Memory B cell (primary cell): ENCODE measurements around the gene RTEL1.
A peak's percentile ranks its signal among the peaks of the same experiment; 100 is the strongest.

Experiments
- ATAC-seq: fragments of 150-1000 bp; cut with Tn5 transposase; 2 replicates; pipeline ENCODE4 v1.10.0; 2021; ENCODE audit warnings: low read depth, mild to moderate bottlenecking, moderate library complexity
- DNase-seq, 2 donors: peaks; one replicate each; pipeline ENCODE4 v3.0.0; 2022; ENCODE audit warnings: low spot score in 2 of 2
- H3K27ac Mint-ChIP-seq: one replicate; pipeline ENCODE4 v1.8.0; 2022; ENCODE audit warnings: mild to moderate bottlenecking, moderate library complexity, mixed read lengths
- H3K27me3 Mint-ChIP-seq: one replicate; pipeline ENCODE4 v1.8.0; 2022; ENCODE audit warnings: mixed read lengths
- H3K36me3 Mint-ChIP-seq: one replicate; pipeline ENCODE4 v1.8.0; 2022; ENCODE audit warnings: mild to moderate bottlenecking, mixed read lengths
- H3K4me1 Mint-ChIP-seq: one replicate; pipeline ENCODE4 v1.8.0; 2022; ENCODE audit warnings: mixed read lengths
- H3K4me3 Mint-ChIP-seq: one replicate; pipeline ENCODE4 v1.8.0; 2022; ENCODE audit warnings: mild to moderate bottlenecking, moderate library complexity, mixed read lengths
- H3K9me3 Mint-ChIP-seq: one replicate; pipeline ENCODE4 v1.8.0; 2022; ENCODE audit warnings: mixed read lengths

The RTEL1 gene

DNA sequence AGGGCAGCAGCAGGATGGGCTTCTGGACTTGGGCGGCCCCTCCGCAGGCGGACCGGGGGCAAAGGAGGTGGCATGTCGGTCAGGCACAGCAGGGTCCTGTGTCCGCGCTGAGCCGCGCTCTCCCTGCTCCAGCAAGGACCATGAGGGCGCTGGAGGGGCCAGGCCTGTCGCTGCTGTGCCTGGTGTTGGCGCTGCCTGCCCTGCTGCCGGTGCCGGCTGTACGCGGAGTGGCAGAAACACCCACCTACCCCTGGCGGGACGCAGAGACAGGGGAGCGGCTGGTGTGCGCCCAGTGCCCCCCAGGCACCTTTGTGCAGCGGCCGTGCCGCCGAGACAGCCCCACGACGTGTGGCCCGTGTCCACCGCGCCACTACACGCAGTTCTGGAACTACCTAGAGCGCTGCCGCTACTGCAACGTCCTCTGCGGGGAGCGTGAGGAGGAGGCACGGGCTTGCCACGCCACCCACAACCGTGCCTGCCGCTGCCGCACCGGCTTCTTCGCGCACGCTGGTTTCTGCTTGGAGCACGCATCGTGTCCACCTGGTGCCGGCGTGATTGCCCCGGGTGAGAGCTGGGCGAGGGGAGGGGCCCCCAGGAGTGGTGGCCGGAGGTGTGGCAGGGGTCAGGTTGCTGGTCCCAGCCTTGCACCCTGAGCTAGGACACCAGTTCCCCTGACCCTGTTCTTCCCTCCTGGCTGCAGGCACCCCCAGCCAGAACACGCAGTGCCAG is 38.7 kb downstream of the RTEL1 start, which contains the start of gene TNFRSF6B:
Gene TNFRSF6B, plus strand, starts transcription at position 25 of the 729 bp plus-strand sequence. Its CDS starts 116 bp downstream, at position 141.
- Mint-ChIP-seq H3K4me3 (no peak within 1 kb of the TSS), H3K27ac (peak within 1 kb of the TSS; percentile 50), H3K36me3 (peaks cover 3% of the 10 kb centered on the region), H3K4me1 (peaks cover 16% of the 10 kb centered on the region), H3K27me3 (no peaks in the 10 kb centered on the region), H3K9me3 (no peaks in the 10 kb centered on the region)
- no peak for ATAC-seq
- DNase-seq, result no peak

DNA sequence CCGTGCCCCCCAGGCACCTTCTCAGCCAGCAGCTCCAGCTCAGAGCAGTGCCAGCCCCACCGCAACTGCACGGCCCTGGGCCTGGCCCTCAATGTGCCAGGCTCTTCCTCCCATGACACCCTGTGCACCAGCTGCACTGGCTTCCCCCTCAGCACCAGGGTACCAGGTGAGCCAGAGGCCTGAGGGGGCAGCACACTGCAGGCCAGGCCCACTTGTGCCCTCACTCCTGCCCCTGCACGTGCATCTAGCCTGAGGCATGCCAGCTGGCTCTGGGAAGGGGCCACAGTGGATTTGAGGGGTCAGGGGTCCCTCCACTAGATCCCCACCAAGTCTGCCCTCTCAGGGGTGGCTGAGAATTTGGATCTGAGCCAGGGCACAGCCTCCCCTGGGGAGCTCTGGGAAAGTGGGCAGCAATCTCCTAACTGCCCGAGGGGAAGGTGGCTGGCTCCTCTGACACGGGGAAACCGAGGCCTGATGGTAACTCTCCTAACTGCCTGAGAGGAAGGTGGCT is 39.3 kb downstream of the RTEL1 start:
- H3K27me3 Mint-ChIP-seq, result no peaks in the 10 kb centered on the region
- peaks cover 17% of the 10 kb centered on the region for H3K4me1 Mint-ChIP-seq
- peaks cover 3% of the 10 kb centered on the region for H3K36me3 Mint-ChIP-seq
- DNase-seq (no peak), ATAC-seq (no peak)
- no peaks in the 10 kb centered on the region for H3K9me3 Mint-ChIP-seq
- no peak overlapping the region for H3K27ac Mint-ChIP-seq
- H3K4me3 Mint-ChIP-seq, result no peak overlapping the region

DNA sequence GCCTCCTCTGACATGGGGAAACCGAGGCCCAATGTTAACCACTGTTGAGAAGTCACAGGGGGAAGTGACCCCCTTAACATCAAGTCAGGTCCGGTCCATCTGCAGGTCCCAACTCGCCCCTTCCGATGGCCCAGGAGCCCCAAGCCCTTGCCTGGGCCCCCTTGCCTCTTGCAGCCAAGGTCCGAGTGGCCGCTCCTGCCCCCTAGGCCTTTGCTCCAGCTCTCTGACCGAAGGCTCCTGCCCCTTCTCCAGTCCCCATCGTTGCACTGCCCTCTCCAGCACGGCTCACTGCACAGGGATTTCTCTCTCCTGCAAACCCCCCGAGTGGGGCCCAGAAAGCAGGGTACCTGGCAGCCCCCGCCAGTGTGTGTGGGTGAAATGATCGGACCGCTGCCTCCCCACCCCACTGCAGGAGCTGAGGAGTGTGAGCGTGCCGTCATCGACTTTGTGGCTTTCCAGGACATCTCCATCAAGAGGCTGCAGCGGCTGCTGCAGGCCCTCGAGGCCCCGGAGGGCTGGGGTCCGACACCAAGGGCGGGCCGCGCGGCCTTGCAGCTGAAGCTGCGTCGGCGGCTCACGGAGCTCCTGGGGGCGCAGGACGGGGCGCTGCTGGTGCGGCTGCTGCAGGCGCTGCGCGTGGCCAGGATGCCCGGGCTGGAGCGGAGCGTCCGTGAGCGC is 39.9 kb downstream of the RTEL1 start:
- ATAC-seq, result no peak
- no peak overlapping the region for H3K27ac Mint-ChIP-seq
- no peaks in the 10 kb centered on the region for H3K27me3 Mint-ChIP-seq
- peaks cover 18% of the 10 kb centered on the region for H3K4me1 Mint-ChIP-seq
- no peaks in the 10 kb centered on the region for H3K9me3 Mint-ChIP-seq
- no peak for DNase-seq
- H3K4me3 Mint-ChIP-seq, result no peak overlapping the region
- H3K36me3 Mint-ChIP-seq, result peaks cover 3% of the 10 kb centered on the region

DNA sequence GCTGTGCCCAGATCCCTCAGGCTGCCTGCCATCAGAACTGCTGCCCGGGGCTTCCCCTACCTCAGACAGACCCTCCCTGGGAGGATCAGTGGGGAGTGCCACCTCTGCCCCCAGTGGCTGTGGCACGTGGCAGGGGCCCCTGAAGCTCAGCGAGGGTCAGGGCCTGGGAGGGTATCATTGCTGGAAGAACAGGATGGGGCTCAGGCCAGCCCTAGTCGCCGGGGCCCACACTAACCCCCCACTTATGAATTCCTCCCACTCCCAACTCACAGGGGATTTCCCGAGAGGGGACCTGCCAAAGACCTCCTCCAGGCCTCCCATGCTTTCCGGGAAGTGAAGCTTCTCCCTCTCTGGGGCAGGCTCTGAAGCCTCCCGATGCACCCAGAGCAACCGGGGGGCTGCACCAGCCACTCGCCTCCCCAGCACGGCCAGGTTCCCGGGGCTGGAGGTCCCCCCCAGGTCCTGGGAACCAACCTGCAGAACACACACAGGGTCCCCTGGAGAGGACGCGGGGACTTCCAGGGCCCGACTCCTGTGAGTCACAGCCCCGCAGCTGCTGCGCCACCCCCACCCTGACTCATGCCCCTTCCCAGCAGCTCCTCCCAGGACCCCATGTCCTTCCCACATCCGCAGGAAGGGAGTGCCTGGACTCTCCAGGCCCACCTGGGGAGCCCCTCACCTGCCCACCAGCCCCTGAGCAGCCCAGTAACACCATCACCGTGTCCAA is 40.8 kb downstream of the RTEL1 start:
- Mint-ChIP-seq H3K9me3 (no peaks in the 10 kb centered on the region), H3K27ac (no peak overlapping the region), H3K4me1 (peaks cover 15% of the 10 kb centered on the region), H3K27me3 (no peaks in the 10 kb centered on the region), H3K36me3 (no peaks in the 10 kb centered on the region), H3K4me3 (no peak overlapping the region)
- peak; percentile 25 for ATAC-seq
- no peak for DNase-seq

DNA sequence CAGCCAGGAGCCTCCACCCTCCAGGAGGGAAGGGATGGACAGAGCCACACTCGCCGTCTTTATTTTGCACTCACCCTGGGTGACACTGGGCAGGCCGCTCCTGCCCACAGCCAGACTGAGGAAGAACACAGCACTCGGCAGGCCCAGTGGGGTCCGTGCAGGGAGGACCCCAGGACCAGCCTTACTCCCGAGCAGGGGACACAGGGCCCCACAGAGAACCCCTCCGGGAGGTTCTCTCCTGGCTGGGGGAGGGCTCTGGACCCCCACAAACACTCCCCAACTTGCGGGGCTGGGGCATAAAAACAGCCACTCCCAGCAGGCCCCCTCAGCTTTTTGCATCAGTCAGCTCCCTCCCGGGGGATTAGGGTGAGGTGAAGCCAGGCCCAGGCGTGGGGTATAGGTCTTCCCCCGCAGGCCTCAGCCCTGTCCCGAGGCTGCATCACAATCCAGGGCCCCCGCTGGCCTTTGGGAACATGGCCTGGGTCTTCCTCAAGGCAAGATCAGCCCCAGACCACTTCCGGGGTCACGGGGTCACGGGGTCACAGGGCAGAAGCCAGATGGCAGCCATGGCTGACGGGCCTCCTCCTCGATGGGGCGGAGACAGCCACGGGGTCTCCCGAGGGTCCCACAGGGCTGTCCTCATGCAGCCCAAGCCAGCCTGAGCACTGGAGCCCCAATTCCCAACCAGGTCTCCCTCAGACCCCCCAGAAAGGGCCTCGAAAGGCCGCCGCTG is 41.5 kb downstream of the RTEL1 start:
- H3K27ac Mint-ChIP-seq, result no peak overlapping the region
- ATAC-seq (no peak), DNase-seq (no peak)
- no peaks in the 10 kb centered on the region for H3K9me3 Mint-ChIP-seq
- H3K4me3 Mint-ChIP-seq, result no peak overlapping the region
- H3K36me3 Mint-ChIP-seq, result no peaks in the 10 kb centered on the region
- peaks cover 15% of the 10 kb centered on the region for H3K4me1 Mint-ChIP-seq
- no peaks in the 10 kb centered on the region for H3K27me3 Mint-ChIP-seq

DNA sequence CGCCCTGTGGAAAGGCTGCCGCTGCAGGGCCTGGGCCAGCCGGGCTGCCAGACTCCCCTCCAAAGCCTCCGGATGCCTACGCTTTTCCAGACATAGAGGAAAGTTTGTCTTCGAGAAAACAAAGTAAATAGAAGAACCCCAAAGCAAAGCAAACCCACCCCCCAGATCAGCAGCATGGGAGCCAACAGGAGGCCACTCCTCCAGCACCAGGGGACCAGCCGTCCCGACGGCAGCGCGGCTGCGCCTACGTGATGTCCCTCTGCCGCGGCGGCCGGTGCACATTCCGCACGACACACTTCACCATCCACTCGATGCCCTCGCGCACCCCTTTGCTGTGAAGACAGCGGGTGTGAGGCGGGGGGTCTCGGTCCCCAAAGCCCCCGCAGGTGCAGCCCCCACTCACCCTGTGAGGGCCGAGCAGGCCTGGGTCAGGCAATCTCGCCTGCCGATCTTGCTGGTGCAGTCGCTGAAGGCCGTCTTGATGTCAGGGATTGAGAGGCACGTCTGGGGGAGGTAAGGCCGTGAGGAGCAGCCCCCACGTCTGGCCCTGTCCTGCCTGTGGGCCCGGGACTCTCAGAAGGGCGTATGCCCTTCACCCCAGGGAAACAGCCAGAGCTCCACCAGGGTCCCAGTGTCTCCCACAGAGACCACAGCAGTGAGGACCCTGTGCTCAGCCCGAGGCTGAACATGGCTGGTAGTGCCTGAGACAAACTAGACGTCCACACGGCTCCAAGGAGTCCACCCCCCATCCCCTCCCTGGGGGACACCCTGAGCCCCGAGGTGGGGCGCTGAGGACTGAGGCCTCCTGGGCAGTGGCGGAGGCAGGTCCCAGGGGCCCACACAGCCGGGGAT is 42.3 kb downstream of the RTEL1 start:
- Mint-ChIP-seq H3K9me3 (no peaks in the 10 kb centered on the region), H3K36me3 (peaks cover 2% of the 10 kb centered on the region), H3K4me3 (no peak overlapping the region), H3K27me3 (no peaks in the 10 kb centered on the region), H3K4me1 (peaks cover 18% of the 10 kb centered on the region), H3K27ac (no peak overlapping the region)
- DNase-seq, result no peak
- ATAC-seq, result no peak

DNA sequence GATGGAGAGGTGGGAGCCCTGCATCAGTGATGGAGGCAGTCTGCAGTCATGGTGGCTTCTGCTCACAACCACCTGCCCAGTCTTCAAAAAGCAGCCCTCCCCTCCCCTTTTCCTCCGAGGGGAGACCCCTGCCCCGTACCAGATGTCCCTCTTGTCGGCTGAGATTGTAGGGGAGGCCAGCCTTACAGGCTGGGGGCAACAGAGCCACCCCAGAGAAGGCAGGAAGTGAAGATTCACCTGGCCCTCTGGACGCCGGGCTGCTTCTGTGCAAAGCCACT is 42.9 kb downstream of the RTEL1 start:
- Mint-ChIP-seq H3K36me3 (peaks cover 4% of the 10 kb centered on the region), H3K27ac (no peak overlapping the region), H3K9me3 (no peaks in the 10 kb centered on the region), H3K4me1 (peaks cover 20% of the 10 kb centered on the region), H3K27me3 (no peaks in the 10 kb centered on the region), H3K4me3 (no peak overlapping the region)
- ATAC-seq (no peak), DNase-seq (no peak)

DNA sequence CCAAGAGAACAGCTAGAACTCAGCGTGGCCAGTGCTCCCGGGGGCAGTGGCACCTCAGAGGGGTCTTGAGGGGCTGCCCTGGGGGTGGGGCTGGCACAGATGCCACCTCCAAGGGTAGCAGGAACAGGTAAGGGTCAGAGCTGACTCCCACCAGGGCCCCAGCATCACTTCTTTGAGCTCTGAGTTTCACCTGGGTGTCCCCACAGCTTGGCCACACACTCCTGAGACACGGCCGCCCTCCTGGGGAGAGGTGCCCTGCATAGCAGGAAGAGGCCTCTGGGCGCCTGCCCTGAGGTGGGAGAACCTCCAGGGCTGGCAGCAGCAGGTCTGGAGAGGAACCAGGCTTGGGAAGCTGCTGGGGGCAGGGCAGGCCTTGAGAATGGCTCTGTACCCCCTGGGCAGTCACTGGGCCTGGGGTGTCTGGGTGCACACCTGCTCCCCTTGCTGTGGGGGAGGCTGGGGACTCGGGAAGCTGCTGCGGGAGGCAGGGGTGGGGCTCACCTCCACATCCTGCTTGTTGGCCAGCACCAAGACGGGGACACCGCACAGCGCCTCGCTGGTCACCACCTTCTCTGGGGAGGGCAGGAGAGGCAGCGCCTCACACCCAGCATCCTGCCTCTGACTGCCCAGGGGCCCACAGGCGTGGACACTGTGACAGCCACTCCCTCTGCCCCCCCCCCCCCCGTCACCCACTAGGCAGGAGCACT is 43.4 kb downstream of the RTEL1 start:
- Mint-ChIP-seq H3K27me3 (no peaks in the 10 kb centered on the region), H3K9me3 (no peaks in the 10 kb centered on the region), H3K4me1 (peaks cover 17% of the 10 kb centered on the region), H3K36me3 (peaks cover 5% of the 10 kb centered on the region), H3K27ac (no peak overlapping the region), H3K4me3 (no peak overlapping the region)
- ATAC-seq, result no peak
- no peak for DNase-seq

DNA sequence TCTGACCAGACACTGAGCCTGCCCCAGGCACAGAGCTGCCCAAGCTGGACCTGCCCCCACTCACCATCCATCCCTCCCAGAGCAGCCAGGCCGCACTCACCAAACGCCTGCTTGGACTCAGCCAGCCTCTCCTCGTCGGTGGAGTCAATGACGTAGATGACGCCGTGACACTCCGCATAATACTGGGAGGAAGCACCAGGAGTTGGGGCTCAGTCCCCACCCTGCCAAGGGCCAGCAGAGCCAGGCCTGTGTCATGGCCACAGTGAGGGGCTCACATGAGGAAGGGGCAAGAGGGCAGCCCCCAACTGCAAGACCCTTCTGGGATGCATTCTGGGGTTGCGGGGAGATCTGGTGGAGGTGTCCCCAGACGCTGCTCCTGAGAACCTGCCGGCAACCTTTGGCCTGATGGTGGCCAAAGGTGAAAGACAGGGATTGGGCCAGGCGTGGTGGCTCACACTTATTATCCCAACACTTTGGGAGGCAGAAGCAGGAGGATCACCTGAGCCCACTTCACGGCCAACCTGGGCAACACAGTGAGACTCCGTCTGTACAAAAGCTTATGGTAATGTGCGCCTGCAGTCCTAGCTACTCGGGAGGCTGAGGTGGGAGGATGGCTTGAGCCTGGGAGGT is 44.0 kb downstream of the RTEL1 start:
- no peak overlapping the region for H3K27ac Mint-ChIP-seq
- no peak for DNase-seq
- H3K27me3 Mint-ChIP-seq, result no peaks in the 10 kb centered on the region
- H3K36me3 Mint-ChIP-seq, result peaks cover 5% of the 10 kb centered on the region
- peaks cover 22% of the 10 kb centered on the region for H3K4me1 Mint-ChIP-seq
- no peaks in the 10 kb centered on the region for H3K9me3 Mint-ChIP-seq
- no peak for ATAC-seq
- H3K4me3 Mint-ChIP-seq, result no peak overlapping the region

DNA sequence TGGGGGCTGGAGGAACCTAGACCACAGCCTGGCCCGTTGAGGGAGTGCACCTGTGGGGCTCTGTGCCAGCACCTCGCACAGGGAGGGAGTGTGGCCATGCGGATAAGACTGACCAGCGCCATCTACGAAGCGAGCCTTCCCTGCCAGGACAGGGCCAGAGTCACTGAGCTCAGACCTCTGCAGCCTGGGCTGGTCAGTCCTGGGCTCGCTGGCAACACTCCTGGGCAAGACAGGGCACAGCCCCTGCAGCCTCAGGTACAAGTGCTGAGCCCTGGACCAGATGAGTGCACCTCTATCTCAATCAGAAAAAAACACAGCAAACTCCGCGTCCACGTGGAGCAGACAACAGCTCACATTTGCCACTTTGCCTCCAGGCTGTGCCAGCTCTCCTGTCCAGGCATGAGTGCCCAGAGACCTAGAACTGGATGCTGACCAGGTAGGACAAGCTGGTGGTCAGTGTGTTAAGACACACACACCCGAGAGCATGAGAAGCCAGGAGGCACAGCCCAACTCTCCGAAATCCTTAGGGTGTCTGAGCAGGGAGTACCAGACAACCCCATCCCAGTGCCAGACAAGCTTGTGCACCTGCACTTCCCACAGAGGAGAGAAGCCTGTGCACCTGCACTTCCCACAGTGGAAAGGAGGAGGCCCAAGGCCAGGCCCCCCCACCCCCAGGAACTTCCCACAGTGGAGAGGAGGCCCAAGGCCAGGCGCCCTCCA is 44.8 kb downstream of the RTEL1 start:
- peaks cover 19% of the 10 kb centered on the region for H3K4me1 Mint-ChIP-seq
- H3K36me3 Mint-ChIP-seq, result peaks cover 5% of the 10 kb centered on the region
- no peak for ATAC-seq
- H3K4me3 Mint-ChIP-seq, result no peak overlapping the region
- no peaks in the 10 kb centered on the region for H3K9me3 Mint-ChIP-seq
- H3K27ac Mint-ChIP-seq, result no peak overlapping the region
- no peaks in the 10 kb centered on the region for H3K27me3 Mint-ChIP-seq
- DNase-seq, result no peak

DNA sequence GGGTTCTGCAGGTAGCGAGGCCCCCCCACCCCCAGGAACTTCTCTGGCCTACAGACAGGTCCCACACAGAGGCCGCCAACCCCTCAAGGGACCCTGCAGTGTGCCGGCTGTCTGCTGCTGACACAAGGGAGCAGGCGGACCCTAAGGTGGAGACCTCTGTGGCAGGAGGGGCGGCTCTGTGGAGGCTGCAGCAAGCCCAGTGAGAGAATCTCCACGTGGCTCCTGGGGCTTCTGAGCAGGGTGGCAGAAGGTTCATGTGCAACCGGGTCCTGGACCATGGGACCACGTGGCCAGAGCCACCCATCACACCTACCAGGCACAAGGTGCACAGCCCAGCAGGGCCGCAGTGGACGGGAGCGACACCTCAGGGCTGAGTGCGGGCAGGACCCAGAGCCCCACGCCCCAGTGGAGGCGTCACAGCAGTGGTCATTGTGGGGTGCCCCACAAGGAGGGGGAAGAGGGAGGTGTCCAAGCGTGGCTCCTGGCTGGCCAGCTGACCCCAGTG is 45.4 kb downstream of the RTEL1 start:
- Mint-ChIP-seq H3K36me3 (peaks cover 5% of the 10 kb centered on the region), H3K4me1 (peaks cover 19% of the 10 kb centered on the region), H3K9me3 (no peaks in the 10 kb centered on the region), H3K27ac (no peak overlapping the region), H3K27me3 (no peaks in the 10 kb centered on the region), H3K4me3 (no peak overlapping the region)
- DNase-seq, result no peak
- ATAC-seq, result no peak
